AG09319 (cell line): ENCODE measurements around the gene VPREB1.
"Not testable (repeated sequence)": the region's sequence is repeated elsewhere in the genome, so short reads cannot be mapped to it uniquely, and the experiment has no call there.

ENCODE experiments used
- DNase-seq: peaks from one replicate; pipeline ENCODE4 v3.0.0-alpha.2; 2010; ENCODE audit warnings: low read depth; ENCODE audit errors: extremely low read depth
- CTCF ChIP-seq: IDR thresholded peaks from 2 replicates; pipeline ENCODE4 v1.5.1; 2011; ENCODE audit warnings: low read depth, mild to moderate bottlenecking, inconsistent platforms, low read length, moderate library complexity

VPREB1 gene

GRCh38 chr22:22215659-22216449 lies 28.7 kb upstream of the VPREB1 start:
- TF ChIP-seq CTCF = no peak
- no peak for DNase-seq

GRCh38 chr22:22216450-22216959 lies 28.1 kb upstream of the VPREB1 start:
- no peak for TF ChIP-seq CTCF
- no peak for DNase-seq

GRCh38 chr22:22218302-22218701 lies 26.3 kb upstream of the VPREB1 start:
- no peak for TF ChIP-seq CTCF

GRCh38 chr22:22219140-22219996 lies 25.2 kb upstream of the VPREB1 start:
- no peak for TF ChIP-seq CTCF
- DNase-seq = no peak

More at GRCh38 chr22:22218302-22218701, 26.3 kb upstream of the VPREB1 start:
- no peak for DNase-seq

GRCh38 chr22:22221043-22221442 lies 23.5 kb upstream of the VPREB1 start:
- not testable (repeated sequence) for DNase-seq

- DNase-seq = no peak
- no peak for TF ChIP-seq CTCF
These were observed 18.0 kb upstream of the VPREB1 start for GRCh38 chr22:22226448-22227187.

GRCh38 chr22:22228421-22228820 lies 16.2 kb upstream of the VPREB1 start:
- no peak for TF ChIP-seq CTCF
- no peak for DNase-seq
